PC-9 (cell line): ENCODE data around the gene KAT6B. TPM values are rescaled to one million over a fixed set of nuclear protein-coding genes. Genes with fewer than 3 reads are reported as not detected.

Experiments used
- BruUV-seq: library from RNA; stranded (reverse); fragments of 400-500 nt; replicated peaks from 2 replicates; lab custom pipeline; 2021; lab: Mats Ljungman, UMichigan
- CTCF ChIA-PET: fragments of 300-600 bp; sonication (Branson Sonifier 250); formaldehyde crosslinking; loops from one replicate; lab custom pipeline; 2022; ENCODE audit warnings: antibody characterized with exemption; lab: Charles Lee
- POLR2A ChIA-PET: fragments of 300-600 bp; sonication (Branson Sonifier 250); formaldehyde crosslinking; loops from one replicate; lab custom pipeline; 2022; ENCODE audit warnings: antibody characterized with exemption; ENCODE audit not compliant: unreplicated experiment; lab: Charles Lee
- DNase-seq, 2 experiments: peaks; one replicate each; pipeline versions ENCODE4 v3.0.0 to v3.0.0-alpha.2; 2015 to 2022; ENCODE audit warnings: mixed read lengths in 1 of 2
- H2AFZ ChIP-seq: fragments of 200-600 bp; sonication (generic); 2 replicates; pipeline ENCODE4 v1.8.1; 2017; ENCODE audit warnings: antibody characterized with exemption
- H3F3A ChIP-seq: fragments of 200-600 bp; sonication (generic); 2 replicates; pipeline ENCODE4 v1.8.1; 2017; ENCODE audit warnings: antibody characterized with exemption, mild to moderate bottlenecking, low read depth; ENCODE audit not compliant: insufficient read depth
- H3K27ac ChIP-seq: fragments of 200-600 bp; sonication (generic); 2 replicates; pipeline ENCODE4 v1.6.1; 2016; ENCODE audit warnings: mixed run types
- H3K27me3 ChIP-seq: fragments of 200-600 bp; sonication (generic); 2 replicates; pipeline ENCODE4 v1.6.1; 2016; ENCODE audit warnings: low read depth, mixed run types; ENCODE audit not compliant: insufficient read depth
- H3K36me3 ChIP-seq: fragments of 200-600 bp; sonication (generic); 2 replicates; pipeline ENCODE4 v1.6.1; 2016; ENCODE audit warnings: low read depth, mixed run types
- H3K4me1 ChIP-seq: fragments of 200-600 bp; sonication (generic); replicated peaks from 2 replicates; pipeline ENCODE4 v1.6.1; 2016; ENCODE audit warnings: mixed run types; ENCODE audit not compliant: insufficient read depth
- H3K4me2 ChIP-seq: fragments of 200-600 bp; sonication (generic); 2 replicates; pipeline ENCODE4 v1.6.1; 2017; ENCODE audit warnings: mixed run types
- H3K4me3 ChIP-seq: fragments of 200-600 bp; sonication (generic); 2 replicates; pipeline ENCODE4 v1.6.1; 2016; ENCODE audit warnings: mixed run types
- H3K79me2 ChIP-seq: fragments of 200-600 bp; sonication (generic); 2 replicates; pipeline ENCODE4 v1.6.1; 2017; ENCODE audit warnings: low read depth, mixed run types
- H3K9me2 ChIP-seq: fragments of 200-600 bp; sonication (generic); 2 replicates; pipeline ENCODE4 v1.8.1; 2017; ENCODE audit warnings: mild to moderate bottlenecking; ENCODE audit not compliant: insufficient read depth
- H3K9me3 ChIP-seq: fragments of 200-600 bp; sonication (generic); 2 replicates; pipeline ENCODE4 v1.8.1; 2016; ENCODE audit warnings: low read depth; ENCODE audit not compliant: insufficient read depth
- H4K20me1 ChIP-seq: fragments of 200-600 bp; sonication (generic); 2 replicates; pipeline ENCODE4 v1.8.1; 2017; ENCODE audit not compliant: insufficient read depth
- CTCF ChIP-seq: fragments of 200-600 bp; sonication (generic); conservative IDR thresholded peaks from 2 replicates; pipeline ENCODE4 v1.6.1; 2017; ENCODE audit warnings: mixed run types, antibody characterized with exemption, mild to moderate bottlenecking, moderate library complexity
- EZH2 ChIP-seq: fragments of 200-600 bp; sonication (generic); IDR thresholded peaks from 2 replicates; pipeline ENCODE4 v1.8.0; 2017; ENCODE audit warnings: antibody characterized with exemption, low read depth
- intact Hi-C: fragments of 100-400 bp; cut with micrococcal nuclease; formaldehyde crosslinking; loops from one replicate; pipeline ENCODE4 v1.10.0; 2022; ENCODE audit not compliant: unreplicated experiment
- total RNA-seq: library from RNA; stranded (reverse); gene quantifications from 2 replicates; pipeline ENCODE4 v1.2.3, GENCODE V29; 2021

The KAT6B gene
- total RNA-seq, 1 experiment from 2014 or later, result 30.9 TPM

DNA sequence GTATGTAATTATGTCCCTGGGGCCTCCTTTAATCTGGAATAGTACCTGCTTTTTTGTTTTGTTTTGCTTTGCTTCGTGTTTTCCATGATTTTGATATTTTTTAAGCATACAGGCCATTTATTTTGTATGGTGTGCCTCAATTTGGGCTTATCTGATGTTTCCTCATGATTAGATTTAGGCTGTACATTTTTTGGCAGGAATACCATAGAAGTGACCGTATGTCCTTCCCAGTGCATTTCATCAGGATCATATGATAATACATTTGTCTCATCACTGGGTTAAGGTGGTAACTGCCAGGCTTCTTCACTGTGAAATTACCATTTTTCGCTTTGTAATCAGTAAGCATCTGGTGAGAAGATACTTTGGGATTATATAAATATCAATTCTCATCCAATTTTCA, 167.2 kb downstream of the KAT6B start:
- intact Hi-C loops, result no loop called here

GRCh38 chr10:74994854-74995253, 168.5 kb downstream of the KAT6B start:
- H2AFZ ChIP-seq, result no peak overlapping the region
- no peak for TF ChIP-seq CTCF
- no peak for TF ChIP-seq EZH2
- no peaks in the 10 kb centered on the region for H3K4me1 ChIP-seq
- ChIA-PET CTCF (no interaction called here), POLR2A (no interaction called here)
- H4K20me1 ChIP-seq, result no peaks in the 10 kb centered on the region
- H3K27ac ChIP-seq, result no peak overlapping the region
- BruUV-seq, result no TSS peak
- no peak overlapping the region for H3K4me2 ChIP-seq
- H3K4me3 ChIP-seq, result no peak overlapping the region
- DNase-seq, result no peak
- intact Hi-C loops, result no loop called here
- H3K9me3 ChIP-seq, result no peaks in the 10 kb centered on the region
- no peaks in the 10 kb centered on the region for H3K27me3 ChIP-seq
- H3K79me2 ChIP-seq, result no peaks in the 10 kb centered on the region
- H3K9me2 ChIP-seq, result no peaks in the 10 kb centered on the region
- no peaks in the 10 kb centered on the region for H3F3A ChIP-seq
- H3K36me3 ChIP-seq, result peaks cover 9% of the 10 kb centered on the region

More for the DNA sequence above, 167.2 kb downstream of the KAT6B start:
- no peak for TF ChIP-seq CTCF
- TF ChIP-seq EZH2, result no peak
- BruUV-seq, result no TSS peak
- no peak for DNase-seq
- no peaks in the 10 kb centered on the region for H3K9me3 ChIP-seq
- H3K4me2 ChIP-seq, result no peak overlapping the region
- no peaks in the 10 kb centered on the region for H3F3A ChIP-seq
- no peaks in the 10 kb centered on the region for H3K27me3 ChIP-seq
- no peak overlapping the region for H2AFZ ChIP-seq
- no peaks in the 10 kb centered on the region for H3K79me2 ChIP-seq
- no peaks in the 10 kb centered on the region for H3K9me2 ChIP-seq
- H4K20me1 ChIP-seq, result no peaks in the 10 kb centered on the region
- no peak overlapping the region for H3K4me3 ChIP-seq
- POLR2A ChIA-PET, result no interaction called here
- H3K27ac ChIP-seq, result no peak overlapping the region
- CTCF ChIA-PET, result interaction anchor here (0.6 kb wide), 2 partner anchors 11 to 726 kb away, joined by 3 to 4 read pairs; no protein-coding TSS in a partner anchor
- no peaks in the 10 kb centered on the region for H3K4me1 ChIP-seq
- peaks cover 9% of the 10 kb centered on the region for H3K36me3 ChIP-seq

DNA sequence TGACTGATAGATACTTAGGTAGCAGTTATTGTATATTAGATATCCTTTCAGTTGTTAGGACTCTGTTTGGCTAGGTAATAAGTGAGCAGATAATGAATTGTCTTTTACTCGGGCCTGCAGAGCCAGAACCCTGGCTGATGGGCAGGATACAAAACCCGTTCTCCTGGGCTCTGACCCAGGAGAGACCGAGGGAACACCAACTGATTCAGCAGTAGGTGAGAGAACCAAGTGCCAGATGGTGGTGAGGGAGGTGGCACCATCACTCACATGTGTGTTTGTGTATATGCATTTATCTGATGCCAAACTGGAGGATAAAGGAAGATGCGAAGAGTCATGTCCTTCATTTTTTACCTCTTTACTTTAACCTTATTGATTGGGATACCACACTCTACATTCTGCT, 169.4 kb downstream of the KAT6B start:
- ChIA-PET CTCF (interaction anchor here (0.7 kb wide), 1 partner anchor 159 kb away, joined by 8 read pairs; no protein-coding TSS in a partner anchor), POLR2A (no interaction called here)
- BruUV-seq, result no TSS peak
- intact Hi-C loops, result no loop called here
- Histone ChIP-seq H3K79me2 (no peaks in the 10 kb centered on the region), H4K20me1 (no peaks in the 10 kb centered on the region), H3K4me1 (no peaks in the 10 kb centered on the region), H3F3A (no peaks in the 10 kb centered on the region), H3K4me2 (no peak overlapping the region), H3K36me3 (peaks cover 9% of the 10 kb centered on the region), H3K9me3 (no peaks in the 10 kb centered on the region), H3K27ac (no peak overlapping the region), H2AFZ (no peak overlapping the region), H3K4me3 (no peak overlapping the region), H3K27me3 (no peaks in the 10 kb centered on the region), H3K9me2 (no peaks in the 10 kb centered on the region)
- TF ChIP-seq CTCF (no peak), EZH2 (no peak)
- DNase-seq, result no peak
